ENCODE measurements around the gene MOB3A.
A peak's percentile ranks its signal among the peaks of the same experiment; 100 is the strongest.
"Not testable (repeated sequence)": the region's sequence is repeated elsewhere in the genome, so short reads cannot be mapped to it uniquely, and the experiment has no call there.

The MOB3A gene

DNA sequence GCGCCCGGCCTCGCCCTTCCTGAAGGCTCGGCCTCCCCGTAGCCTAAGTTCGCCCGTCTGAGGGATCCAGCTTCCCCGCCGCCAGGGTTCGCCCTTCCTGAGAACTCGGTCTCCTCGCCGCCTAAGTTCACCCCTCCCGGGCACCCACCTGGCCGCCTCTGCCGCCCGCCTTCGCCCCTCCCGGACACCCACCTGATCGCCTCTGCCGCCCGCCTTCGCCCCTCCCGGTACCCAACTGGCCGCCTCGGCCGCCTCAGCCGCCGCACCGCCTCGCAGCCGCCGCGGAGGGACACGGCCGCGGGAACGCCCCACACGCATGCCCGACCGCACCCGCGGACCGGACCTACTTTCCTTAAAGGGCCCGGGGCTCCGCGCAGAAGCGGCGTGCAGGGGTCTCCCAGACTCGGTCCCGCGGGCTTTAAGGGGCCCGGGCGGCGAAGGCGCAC, at the start of gene MOB3A:
Gene MOB3A (minus strand): TSS at position 293 of the 446 bp plus-strand sequence. CDS start 17,766 bp downstream, outside the sequence.
- peak; percentile 90 for DNase-seq

DNA sequence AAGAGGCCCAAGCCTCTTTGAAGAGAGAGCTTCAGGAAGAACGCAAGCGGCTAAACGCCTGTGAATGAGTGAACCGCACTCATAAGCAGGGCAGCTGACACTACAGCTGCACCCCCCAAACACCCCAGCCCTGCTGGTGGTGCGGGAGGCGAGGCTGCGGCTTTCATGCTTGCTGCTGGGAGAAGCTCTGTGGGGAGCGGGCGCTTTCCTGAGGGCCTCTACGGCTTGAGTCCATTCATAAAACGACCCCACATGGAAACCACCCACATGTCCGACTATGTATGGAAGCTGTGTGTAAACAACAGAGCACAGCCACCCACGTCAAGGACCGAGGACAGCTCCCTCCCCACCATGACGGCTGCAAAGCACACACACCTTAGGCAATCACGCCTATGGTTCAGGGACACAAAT, 49.7 kb upstream of the MOB3A start:
- peak; percentile 12 for DNase-seq

DNA sequence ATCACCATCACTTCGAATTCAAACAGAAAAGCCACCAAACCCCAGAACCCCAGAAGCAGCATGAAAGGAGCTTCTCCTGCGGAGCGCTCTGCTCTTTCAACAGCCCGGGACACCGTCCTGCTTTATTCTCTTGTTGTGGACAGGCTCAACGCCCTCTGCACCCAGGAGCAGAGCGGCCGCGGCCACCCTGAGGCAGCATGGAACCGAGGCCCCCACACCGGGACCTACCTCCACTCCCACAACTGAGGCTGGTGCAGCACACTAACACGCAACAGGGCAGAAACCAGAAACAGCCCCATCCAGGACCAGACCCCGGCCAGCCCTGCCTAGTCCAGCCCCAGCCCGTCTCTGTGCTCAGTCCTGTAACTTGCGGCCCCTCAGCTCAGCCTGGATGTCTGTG, 48.1 kb upstream of the MOB3A start:
- DNase-seq = no peak

DNA sequence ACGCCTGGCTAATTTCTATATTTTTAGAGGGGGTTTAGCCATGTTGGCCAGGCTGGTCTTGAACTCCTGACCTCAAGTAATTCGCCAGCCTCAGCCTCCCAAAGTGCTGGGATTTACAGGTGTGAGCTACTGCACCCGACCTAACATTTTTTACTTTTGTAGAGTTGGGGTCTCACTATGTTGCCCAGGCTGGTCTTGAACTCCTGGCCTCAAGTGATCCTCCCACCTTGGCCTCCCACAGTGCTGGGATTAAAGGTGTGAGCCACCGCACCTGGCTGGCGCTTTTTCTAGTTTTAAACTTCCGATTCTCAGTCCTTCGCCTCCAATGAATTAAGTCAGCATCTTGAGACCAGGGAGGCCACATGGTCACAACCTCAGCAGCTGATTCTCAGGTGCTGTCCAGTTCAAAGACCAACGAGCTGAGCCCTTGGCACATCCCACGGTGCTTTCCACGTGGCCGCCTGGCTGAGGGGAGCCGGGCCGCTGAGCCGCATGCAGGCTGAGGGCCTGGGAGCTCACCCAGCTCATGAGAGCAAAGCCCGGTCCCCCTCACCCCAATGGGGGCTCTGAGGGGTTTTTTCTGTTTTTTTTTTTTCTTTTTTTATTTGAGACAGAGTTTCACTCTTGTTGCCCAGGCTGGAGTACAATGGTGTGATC, 46.2 kb upstream of the MOB3A start:
- no peak for DNase-seq

DNA sequence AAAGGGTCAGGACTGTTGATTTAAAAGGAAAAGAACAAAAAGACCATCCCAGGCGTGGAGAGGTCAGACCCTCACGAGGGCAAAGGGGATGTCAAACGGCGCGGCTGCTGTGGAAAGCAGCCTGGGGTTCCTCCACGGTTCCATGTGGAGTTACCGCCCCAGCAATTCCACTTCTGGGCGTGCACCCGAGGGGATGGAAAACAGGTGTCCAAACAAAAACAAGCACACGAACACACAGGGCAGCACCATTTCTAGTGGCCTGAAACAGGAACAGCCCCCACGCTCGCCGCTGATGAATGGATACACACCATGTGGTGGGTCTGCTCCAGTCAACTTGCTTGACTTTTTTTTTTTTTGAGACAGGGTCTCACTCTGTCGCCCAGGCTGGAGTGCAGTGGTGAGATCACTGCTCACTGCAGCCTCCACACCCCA, 44.0 kb upstream of the MOB3A start:
- no peak for DNase-seq

DNA sequence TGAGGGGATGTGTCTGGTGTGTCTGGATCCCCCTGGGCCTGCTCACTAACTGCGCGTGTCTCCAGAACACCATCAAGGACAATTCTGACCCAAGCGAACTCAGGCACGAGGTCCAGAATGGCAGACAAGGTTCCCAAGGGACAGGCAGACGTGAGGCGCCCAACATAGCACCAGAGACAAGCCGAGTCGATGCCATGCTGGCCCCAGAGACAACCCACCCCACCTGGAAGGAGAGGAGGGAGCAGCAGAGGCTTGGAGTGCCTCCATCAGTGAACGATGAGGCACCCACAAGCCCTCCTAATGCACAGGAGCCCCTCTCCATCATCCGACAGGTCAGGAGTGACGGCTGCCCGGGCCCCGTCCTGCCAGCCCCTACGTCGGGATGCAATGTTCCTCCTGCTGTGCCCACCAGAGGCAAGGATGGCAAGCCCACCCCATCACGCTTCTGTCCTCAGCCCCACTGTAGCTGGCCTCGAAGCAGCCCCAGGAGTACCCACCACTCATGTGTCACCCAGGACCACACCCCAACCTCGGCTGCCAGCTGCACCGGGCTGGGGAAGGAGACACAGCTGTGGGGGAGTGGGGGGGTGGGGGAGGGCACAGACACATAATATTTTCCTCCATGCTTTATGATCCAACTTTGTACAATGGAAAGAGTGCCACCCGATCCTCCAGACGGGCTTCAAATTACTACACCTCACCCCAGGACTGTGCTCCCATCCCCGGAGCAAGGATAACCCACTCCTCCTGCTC, 43.4 kb upstream of the MOB3A start:
- DNase-seq = no peak

DNA sequence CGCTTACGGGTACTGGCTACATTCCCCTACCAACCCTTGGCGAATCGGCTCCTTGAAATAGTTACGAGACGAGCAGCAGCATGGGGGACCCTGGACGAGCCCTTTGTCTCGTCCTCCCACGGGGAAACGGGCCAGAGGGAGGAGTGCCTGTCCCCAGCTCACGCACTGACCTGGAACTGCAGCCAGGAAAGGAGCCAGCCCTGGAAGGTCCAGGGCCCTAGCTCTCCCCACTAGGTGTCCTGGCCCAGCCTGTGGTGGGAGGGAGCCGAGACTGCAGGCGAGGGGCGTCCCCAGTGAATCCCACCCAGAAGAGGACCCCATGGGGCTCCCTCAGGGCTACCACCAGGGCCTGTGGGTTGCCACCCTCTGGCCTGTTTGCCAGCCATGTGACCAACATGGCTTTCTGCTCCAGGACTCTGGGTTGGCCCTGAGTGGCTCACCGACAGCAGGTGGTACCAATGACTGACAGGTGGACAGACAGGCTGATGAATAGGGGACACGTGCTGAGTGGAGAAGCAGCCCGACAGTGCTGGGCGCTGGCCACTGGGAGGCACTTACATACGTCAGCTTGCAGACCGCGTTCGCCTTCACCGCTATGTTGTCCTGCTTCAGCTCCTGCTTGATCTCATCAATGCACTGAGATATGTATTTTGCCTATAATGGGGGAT, 42.1 kb upstream of the MOB3A start:
- no peak for DNase-seq

DNA sequence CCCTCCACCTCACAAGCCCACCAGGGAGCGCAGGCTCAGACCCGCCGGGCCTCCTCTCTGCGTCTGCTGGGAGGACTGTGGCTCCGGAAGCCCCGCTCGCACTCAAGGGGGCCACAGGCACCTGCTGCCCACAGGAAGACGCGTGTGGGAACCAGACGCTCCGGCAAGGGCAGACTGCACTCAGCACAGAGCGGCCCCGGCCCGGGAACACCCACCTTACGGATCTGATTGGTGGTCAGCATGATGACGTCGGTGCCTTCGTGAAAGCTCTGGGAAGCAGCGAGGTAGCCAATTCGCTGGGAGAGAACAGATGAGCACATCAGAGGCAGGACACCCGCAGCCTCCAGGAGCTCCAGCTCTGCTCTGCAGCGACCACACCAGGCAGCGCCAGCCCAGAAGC, 40.7 kb upstream of the MOB3A start:
- no peak for DNase-seq

DNA sequence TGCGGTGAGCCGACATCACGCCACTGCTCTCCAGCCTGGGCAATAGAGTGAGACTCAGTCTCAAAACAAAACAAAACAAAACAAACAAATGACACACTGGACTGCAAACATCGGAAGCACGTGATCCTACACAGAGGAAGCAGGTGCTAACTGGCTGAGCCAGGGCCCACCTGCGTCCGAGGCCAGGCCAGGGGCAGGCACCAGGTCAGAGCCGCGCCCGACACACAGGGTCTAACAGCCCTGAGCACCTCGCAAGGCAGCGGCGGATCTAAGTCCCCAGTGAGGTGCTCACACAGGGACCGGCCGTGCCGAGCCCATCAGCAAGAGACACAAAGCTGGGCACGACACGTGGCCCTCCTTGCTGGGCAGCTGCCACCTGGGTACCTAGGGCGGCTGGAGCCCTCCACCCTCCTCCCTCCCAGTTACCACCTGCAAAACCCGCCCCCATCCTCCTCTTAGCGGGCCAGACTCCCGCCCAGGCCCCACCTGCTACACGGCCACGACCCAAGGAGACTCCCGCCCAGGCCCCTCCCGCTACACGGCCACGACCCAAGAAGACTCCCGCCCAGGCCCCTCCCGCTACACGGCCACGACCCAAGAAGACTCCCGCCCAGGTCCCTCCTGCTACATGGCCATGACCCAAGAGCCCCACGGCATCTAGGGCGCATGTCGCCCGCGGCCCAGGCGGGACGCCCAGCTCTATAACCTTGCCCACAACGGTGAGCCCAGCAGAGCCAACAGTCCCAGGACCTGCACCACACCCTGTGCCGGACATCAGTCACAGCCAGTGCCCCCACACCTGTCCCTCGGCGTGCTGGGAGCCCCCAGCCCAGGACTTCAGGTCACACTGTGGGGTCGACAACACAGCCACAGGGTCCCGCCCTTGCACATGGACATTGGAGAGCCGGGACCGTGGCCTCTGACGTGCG, 39.6 kb upstream of the MOB3A start:
- no peak for DNase-seq

DNA sequence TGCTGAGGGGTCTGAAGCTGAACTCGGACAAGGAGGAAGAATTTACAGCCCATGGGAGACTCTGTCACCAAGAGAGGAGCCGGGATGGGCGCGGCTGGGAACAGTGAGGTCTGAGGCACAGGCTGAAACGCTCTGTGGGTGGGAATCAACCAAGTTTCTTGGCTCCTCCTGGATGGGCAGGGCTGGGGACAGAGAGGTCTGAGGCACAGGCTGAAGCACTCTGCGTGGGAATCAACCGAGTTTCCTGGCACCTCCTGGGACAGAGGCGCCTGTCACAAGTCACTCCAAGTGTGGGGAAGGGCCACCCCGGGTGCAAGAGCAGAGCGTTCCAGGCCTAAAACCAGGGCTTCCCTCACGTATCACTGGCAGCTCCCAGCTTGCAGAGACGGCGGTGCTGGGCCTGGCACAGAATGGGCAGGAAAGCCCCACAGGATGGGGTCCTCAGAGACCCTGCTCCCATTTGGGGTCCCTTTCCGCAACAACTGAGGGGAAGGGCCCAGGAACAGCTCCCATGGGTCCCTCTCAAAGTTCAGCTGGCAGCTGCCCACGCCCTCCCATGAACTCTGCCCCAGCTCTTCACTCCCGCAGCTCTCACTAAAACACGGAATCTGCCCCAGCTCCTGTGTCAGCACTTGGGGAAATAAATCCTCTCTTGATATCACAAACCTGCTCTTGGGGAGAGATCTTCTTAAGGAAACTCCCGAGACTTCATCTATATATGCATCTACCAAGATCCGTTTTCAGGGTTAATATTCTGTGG, 36.8 kb upstream of the MOB3A start:
- no peak for DNase-seq

DNA sequence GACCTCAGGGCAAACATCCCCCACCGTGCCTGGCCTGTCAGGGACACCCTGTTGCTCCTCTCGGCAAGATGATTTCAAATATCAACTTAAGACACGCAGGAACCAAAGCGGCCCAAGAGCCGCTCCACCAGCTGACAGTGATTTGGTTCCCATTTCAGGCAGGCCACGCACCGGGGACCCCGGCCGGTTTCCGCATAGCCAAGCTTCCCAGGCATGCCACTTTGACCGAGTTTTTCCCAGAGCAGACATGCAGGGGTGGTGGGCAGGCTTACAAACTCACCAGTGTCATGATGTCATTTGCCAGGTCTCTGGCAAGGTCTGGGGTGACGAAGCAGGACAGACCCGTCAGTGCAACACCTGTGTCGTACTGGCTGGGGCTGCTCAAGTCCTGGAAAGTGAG, 36.1 kb upstream of the MOB3A start:
- DNase-seq = no peak

DNA sequence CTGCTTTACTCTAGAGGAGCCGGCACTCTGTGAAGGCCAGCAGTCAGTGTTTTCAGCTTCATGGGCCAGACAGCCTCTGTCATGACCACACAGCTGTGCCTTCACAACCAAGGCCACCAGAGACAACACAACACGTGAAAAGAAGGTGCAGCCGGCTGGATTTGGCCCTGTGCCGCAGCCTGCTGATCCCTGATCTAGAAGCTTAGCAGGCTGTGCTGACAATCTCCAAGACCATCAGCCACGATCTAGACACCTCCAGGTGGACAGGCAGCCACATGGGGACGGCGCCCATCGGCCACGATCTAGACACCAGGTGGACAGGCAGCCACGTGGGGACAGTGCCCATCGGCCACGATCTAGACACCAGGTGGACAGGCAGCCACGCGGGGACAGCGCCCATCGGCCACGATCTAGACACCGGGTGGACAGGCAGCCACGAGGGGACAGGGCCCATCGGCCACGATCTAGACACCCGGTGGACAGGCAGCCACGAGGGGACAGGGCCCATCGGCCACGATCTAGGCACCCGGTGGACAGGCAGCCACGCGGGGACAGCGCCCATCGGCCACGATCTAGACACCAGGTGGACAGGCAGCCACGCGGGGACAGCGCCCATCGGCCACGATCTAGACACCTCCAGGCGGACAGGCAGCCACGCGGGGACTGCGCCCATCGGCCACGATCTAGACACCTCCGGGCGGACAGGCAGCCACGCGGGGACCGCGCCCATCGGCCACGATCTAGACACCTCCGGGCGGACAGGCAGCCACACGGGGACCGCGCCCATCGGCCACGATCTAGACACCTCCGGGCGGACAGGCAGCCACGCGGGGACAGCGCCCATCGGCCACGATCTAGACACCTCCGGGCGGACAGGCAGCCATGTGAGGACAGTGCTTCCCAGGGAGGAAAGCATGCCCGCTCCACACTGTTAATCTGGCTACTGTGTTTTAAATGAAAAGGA, 35.2 kb upstream of the MOB3A start:
- not testable (repeated sequence) for DNase-seq

DNA sequence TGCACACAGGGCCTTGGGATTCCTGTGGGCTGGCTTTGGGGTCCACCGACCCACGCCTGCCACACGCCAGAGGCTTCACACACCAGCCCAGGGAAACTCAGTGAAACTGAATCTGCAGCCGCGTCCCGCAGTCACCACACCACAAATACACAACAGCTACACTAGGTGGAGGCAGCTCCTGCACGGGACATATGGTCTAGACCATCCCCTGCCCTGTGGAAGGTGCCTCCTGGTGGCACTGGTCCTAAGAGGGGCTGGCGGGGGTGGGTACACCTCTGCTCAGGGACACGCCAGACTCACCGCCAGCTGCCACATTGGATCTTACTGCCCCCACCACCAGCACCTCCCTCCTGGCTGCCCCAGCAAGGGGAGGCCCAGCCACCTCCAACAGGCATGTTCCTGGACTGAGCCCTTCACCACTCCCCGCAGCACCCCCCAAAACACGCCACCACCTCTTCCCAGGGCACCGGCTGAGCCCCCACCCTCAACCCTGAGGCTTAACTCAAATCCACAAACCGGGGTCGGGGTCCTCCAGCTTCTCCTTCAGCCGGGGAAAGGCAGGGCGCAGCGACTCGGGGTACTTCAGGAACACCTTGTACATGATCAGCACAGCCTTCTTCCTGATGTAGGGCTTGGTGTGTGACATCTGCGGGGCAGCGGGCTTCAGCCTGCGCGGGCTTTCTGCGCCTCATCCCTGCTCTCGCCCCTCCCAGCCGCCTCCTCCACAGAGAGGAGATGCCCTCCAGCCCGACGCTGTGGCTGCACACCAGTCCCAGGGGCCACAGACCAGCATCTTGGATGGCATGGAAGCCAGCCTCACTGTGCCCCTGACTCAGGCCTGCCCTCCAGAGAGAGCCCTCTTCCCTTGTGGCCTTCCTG, 34.0 kb upstream of the MOB3A start:
- no peak for DNase-seq

DNA sequence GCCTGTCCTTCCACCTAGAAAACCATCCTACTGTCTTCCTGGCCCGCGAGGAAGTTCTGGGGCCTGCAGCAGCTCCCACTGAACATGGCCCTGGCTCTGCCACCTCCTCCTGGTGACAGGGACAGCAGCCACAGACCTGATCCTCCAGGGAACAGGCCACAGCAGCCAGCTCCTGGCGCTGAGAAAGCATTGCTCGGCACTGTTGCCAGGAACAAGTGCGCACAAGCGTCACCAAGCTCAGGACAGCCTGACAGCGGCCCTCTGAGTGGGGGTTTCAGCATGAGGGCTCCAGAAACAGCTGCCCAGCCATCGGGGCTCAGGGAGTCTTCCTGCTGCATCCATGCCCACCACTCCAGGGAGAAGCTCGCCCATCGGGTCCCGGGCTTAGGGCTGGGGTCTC, 33.4 kb upstream of the MOB3A start:
- DNase-seq = no peak

DNA sequence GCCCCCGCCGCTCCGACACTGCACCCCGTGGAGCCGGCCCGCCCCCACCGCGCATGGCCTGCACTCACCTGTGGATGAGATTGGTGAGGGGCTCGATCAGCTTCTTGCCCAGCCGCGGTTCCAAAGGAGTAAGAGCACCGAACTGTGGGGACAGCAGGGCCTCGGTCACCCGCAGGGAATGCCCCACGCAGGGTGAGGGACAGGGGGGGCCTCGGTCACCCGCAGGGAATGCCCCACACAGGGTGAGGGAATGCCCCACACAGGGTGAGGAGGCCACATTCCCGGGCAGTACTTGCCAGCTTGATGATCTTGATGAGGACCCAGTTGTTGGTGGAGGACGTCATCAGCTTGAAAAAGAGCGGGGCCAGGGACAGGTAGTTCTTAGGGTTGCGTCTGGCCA, 32.9 kb upstream of the MOB3A start:
- DNase-seq = no peak

DNA sequence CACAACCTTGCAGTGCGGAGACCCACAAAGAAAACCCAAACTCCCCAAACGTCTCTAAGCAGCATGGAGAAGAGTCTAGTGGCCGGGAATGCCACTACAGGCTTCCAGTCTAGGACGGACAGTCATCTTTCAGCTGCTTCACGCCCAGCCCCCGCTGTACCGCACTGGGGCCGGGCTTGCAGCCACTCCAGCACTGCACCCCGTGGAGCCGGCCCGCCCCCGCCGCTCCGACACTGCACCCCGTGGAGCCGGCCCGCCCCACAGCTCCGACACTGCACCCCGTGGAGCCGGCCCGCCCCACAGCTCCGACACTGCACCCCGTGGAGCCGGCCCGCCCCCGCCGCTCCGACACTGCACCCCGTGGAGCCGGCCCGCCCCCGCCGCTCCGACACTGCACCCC, 32.1 kb upstream of the MOB3A start:
- DNase-seq = not testable (repeated sequence)

DNA sequence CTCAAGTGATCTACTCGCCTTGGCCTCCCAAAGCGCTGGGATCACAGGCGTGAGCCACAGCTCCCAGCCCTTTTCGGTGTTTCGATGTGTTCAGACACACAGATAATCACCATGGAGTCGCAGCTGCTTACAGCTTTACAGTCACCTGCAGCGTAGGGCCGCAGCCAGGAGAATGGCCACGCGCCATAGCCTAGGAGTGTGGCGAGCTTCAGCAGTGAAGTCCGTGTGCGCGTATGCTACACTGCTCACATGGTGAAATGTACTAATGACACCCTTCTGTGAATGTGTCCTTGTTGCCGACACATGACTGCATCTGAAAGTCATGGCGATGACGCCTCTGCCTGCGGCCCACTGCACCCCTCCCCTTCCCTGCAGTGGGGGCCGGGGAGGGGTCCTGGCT, 31.6 kb upstream of the MOB3A start:
- DNase-seq = no peak

DNA sequence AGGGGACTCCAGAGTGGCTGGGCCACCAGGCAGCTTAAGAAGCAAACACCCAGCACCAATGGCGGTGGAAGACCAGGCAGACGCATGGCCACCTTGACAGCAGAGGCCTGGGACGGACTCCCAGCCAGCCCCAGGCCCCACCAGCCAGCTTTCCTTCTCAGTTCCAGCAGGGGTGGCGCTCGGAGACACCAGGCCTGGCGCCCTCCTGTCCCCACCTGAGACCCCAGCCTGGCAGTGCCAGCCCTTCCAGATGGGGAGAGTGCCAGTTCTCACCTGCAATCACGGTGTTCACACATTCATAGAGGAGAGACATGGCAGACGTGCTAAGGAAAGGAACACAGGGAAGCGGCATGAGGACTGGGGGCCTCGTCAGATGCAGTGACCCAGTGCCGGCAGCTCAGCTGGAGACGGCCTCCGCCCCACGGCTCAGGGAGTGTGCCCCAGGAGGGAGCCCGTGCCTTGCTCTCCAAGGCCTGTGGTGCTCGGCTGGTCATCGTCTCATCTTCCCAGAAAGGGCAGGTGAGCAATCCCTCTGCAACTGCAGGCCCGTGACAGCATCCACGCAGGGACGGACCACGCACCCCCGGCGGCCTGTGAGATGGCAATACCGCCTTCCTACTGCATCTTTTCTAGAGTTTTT, 30.9 kb upstream of the MOB3A start:
- no peak for DNase-seq

DNA sequence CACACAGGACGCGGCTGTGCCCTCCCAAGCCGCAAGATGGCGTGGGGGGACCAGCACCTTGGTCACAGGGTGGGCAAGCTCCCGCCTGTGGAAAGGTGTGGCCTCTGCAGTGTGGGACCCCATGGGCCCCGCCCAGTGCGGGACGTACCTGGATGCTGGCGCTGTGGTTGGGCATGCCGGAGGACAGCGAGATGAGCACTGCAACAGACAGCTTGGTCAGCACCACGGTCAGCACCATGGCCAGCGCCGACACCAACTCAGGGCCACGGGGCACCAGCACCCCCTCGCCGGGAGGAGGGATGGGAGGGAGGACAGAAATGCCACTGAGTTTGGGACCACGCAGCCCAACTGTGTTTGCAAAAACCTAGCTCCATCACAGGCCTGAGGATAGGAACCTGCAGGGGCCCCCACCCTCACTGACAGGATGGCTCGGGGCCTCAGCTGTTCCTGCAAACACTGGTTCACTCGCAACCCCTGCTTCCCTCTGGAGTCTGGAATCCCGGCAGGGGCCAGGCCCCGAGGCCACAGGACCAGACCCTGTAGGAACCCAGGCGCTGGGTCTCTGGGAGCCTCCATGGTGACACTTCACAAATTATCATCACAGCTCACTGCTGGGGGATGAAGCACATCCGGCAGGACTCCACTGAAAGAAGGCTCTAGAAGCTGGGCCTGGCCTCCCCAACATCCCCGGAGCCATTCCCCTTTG, 27.7 kb upstream of the MOB3A start:
- no peak for DNase-seq
